ENCODE measurements around the gene NRM. TPM values are rescaled to one million over a fixed set of nuclear protein-coding genes. Genes with fewer than 3 reads are reported as not detected.
A peak's percentile ranks its signal among the peaks of the same experiment; 100 is the strongest.

Gene NRM
- polyA plus RNA-seq, 1 donor from 2014 or later, result 7.1 TPM

- no peaks in the 10 kb centered on the region for H3F3A ChIP-seq (ENCODE audit: insufficient read depth, low read length, poor library complexity, severe bottlenecking)
- no peaks in the 10 kb centered on the region for H3K27me3 ChIP-seq (ENCODE audit: insufficient read depth, low read depth, low read length)
- no peak overlapping the region for H3K4me3 ChIP-seq (ENCODE audit: low read length)
- H3K27ac ChIP-seq (ENCODE audit: low read length), result no peak overlapping the region
- no peaks in the 10 kb centered on the region for H3K36me3 ChIP-seq (ENCODE audit: insufficient read depth, low read length)
- TF ChIP-seq EP300 (conservative IDR thresholded peaks at IDR 0.05; ENCODE audit: poor library complexity, severe bottlenecking) (no peak), MXI1 (conservative IDR thresholded peaks at IDR 0.05; ENCODE audit: poor library complexity, severe bottlenecking) (no peak), EZH2 (IDR thresholded peaks at IDR 0.05; ENCODE audit: borderline replicate concordance, insufficient read depth, low read length, poor library complexity, severe bottlenecking) (no peak), TAF1 (IDR thresholded peaks at IDR 0.05; ENCODE audit: low read depth) (no peak), CTCF (IDR thresholded peaks at IDR 0.05; ENCODE audit: poor library complexity, severe bottlenecking) (no peak), RAD21 (conservative IDR thresholded peaks at IDR 0.05) (no peak), POLR2AphosphoS5 (IDR thresholded peaks at IDR 0.05) (no peak), REST (IDR thresholded peaks at IDR 0.05; ENCODE audit: borderline replicate concordance) (no peak), SMC3 (conservative IDR thresholded peaks at IDR 0.05; ENCODE audit: poor library complexity) (no peak)
- no peak overlapping the region for H3K9ac ChIP-seq (ENCODE audit: low read length)
- peaks cover 16% of the 10 kb centered on the region for H3K79me2 ChIP-seq (replicated peaks; ENCODE audit: insufficient read depth, low read length)
- H3K4me2 ChIP-seq (ENCODE audit: low read length), result no peak overlapping the region
- no peaks in the 10 kb centered on the region for H3K9me2 ChIP-seq (ENCODE audit: insufficient read depth, low read length)
- no peak overlapping the region for H2AFZ ChIP-seq (ENCODE audit: low read depth, low read length)
- H4K20me1 ChIP-seq (ENCODE audit: insufficient read depth), result no peaks in the 10 kb centered on the region
- H3K9me3 ChIP-seq (ENCODE audit: low read length), result no peaks in the 10 kb centered on the region
Observed at GRCh38 chr6:30651143-30651542, 39.6 kb downstream of the NRM start.

- Histone ChIP-seq H3K9ac (ENCODE audit: low read length) (peak overlapping the region; percentile 96), H3F3A (ENCODE audit: insufficient read depth, low read length, poor library complexity, severe bottlenecking) (no peaks in the 10 kb centered on the region), H4K20me1 (ENCODE audit: insufficient read depth) (no peaks in the 10 kb centered on the region), H3K27me3 (ENCODE audit: insufficient read depth, low read depth, low read length) (no peaks in the 10 kb centered on the region), H3K36me3 (ENCODE audit: insufficient read depth, low read length) (no peaks in the 10 kb centered on the region), H3K9me2 (ENCODE audit: insufficient read depth, low read length) (no peaks in the 10 kb centered on the region), H3K4me3 (ENCODE audit: low read length) (peak overlapping the region; percentile 100), H3K4me2 (ENCODE audit: low read length) (peak overlapping the region; percentile 68), H3K79me2 (replicated peaks; ENCODE audit: insufficient read depth, low read length) (peaks cover 29% of the 10 kb centered on the region), H3K27ac (ENCODE audit: low read length) (peak overlapping the region; percentile 95), H3K9me3 (ENCODE audit: low read length) (no peaks in the 10 kb centered on the region), H2AFZ (ENCODE audit: low read depth, low read length) (peak overlapping the region; percentile 80)
- TF ChIP-seq EP300 (conservative IDR thresholded peaks at IDR 0.05; ENCODE audit: poor library complexity, severe bottlenecking) (no peak), TAF1 (IDR thresholded peaks at IDR 0.05; ENCODE audit: low read depth) (peak; percentile 49), POLR2AphosphoS5 (IDR thresholded peaks at IDR 0.05) (peak; percentile 95), MXI1 (conservative IDR thresholded peaks at IDR 0.05; ENCODE audit: poor library complexity, severe bottlenecking) (peak; percentile 91), CTCF (IDR thresholded peaks at IDR 0.05; ENCODE audit: poor library complexity, severe bottlenecking) (peak; percentile 20), SMC3 (conservative IDR thresholded peaks at IDR 0.05; ENCODE audit: poor library complexity) (no peak), EZH2 (IDR thresholded peaks at IDR 0.05; ENCODE audit: borderline replicate concordance, insufficient read depth, low read length, poor library complexity, severe bottlenecking) (no peak), REST (IDR thresholded peaks at IDR 0.05; ENCODE audit: borderline replicate concordance) (peak; percentile 69), RAD21 (conservative IDR thresholded peaks at IDR 0.05) (no peak)
Observed at GRCh38 chr6:30647242-30648116, 43.3 kb downstream of the NRM start.
